ENCODE data around the gene UBA1.

The UBA1 gene

DNA sequence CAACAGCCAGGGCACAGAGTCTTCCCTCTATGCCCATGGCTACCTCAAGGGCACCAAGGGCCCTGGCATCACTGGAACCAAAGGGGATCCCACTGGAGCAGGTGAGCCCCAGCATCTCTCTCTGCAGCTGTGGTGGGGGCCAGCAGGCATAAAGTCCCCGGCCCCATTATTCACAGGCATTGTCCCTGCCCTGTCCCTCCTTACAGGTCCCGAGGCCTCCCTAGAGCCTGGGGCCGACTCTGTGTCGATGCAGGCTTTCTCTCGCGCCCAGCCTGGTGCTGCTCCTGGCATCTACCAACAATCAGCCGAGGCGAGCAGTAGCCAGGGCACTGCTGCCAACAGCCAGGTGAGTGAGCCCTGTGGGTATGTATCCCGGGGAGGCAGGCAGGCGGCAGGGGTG lies 12.3 kb upstream of the UBA1 start:
- Histone ChIP-seq H3K4me3 (ENCODE audit: low read depth in 1 of 2, low read length in 2 of 2) (no peak overlapping the region), H3K27me3 (ENCODE audit: control insufficient read depth in 1 of 2, insufficient read depth in 2 of 2, low read length in 2 of 2) (peaks cover 0 to 17% of the 10 kb centered on the region in 2 donors), H3K36me3 (ENCODE audit: insufficient read depth, low read length) (peaks cover 50% of the 10 kb centered on the region)

GRCh38 chrX:47182106-47182700 lies 11.4 kb upstream of the UBA1 start:
- H3K4me3 ChIP-seq (ENCODE audit: low read depth in 1 of 2, low read length in 2 of 2): no peak overlapping the region
- peaks cover 0 to 21% of the 10 kb centered on the region in 2 donors for H3K27me3 ChIP-seq (ENCODE audit: control insufficient read depth in 1 of 2, insufficient read depth in 2 of 2, low read length in 2 of 2)
- no peaks in the 10 kb centered on the region for H3K4me1 ChIP-seq (ENCODE audit: insufficient read depth, low read length)
- H3K9me3 ChIP-seq (ENCODE audit: low read length): no peaks in the 10 kb centered on the region
- H3K9ac ChIP-seq (ENCODE audit: low read length): no peak overlapping the region
- H3K27ac ChIP-seq (ENCODE audit: low read depth, low read length): no peak overlapping the region
- peaks cover 41% of the 10 kb centered on the region for H3K36me3 ChIP-seq (ENCODE audit: insufficient read depth, low read length)

More for the DNA sequence above, 12.3 kb upstream of the UBA1 start:
- Histone ChIP-seq H3K9me3 (ENCODE audit: low read length) (no peaks in the 10 kb centered on the region), H3K4me1 (ENCODE audit: insufficient read depth, low read length) (no peaks in the 10 kb centered on the region), H3K27ac (ENCODE audit: low read depth, low read length) (no peak overlapping the region), H3K9ac (ENCODE audit: low read length) (no peak overlapping the region)

DNA sequence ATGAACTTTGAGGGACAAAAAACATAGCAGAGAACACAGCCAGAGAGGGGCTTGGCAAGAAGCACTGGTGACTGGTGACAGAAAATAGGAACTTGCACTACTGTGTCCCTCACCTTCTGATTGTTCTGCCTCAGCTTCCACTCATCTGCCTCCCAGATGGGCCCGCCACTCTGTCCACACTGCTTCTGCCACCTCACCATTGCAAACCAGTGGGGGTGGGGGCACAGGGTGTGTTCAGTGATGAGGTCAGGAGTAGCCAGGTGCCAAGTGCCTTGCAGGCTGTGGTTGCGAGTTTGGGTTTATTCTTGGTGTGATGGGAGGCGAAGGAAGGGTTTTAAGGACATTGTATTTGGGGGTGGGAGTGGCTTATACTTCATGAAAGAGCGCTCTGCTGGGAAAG lies 9.1 kb upstream of the UBA1 start:
- H3K36me3 ChIP-seq (ENCODE audit: insufficient read depth, low read length): peaks cover 27% of the 10 kb centered on the region
- H3K4me3 ChIP-seq (ENCODE audit: low read depth in 1 of 2, low read length in 2 of 2): no peak overlapping the region
- H3K27me3 ChIP-seq (ENCODE audit: control insufficient read depth in 1 of 2, insufficient read depth in 2 of 2, low read length in 2 of 2): peaks cover 0 to 19% of the 10 kb centered on the region in 2 donors
- H3K27ac ChIP-seq (ENCODE audit: low read depth, low read length): no peak overlapping the region
- no peak overlapping the region for H3K9ac ChIP-seq (ENCODE audit: low read length)
- H3K4me1 ChIP-seq (ENCODE audit: insufficient read depth, low read length): no peaks in the 10 kb centered on the region
- no peaks in the 10 kb centered on the region for H3K9me3 ChIP-seq (ENCODE audit: low read length)

DNA sequence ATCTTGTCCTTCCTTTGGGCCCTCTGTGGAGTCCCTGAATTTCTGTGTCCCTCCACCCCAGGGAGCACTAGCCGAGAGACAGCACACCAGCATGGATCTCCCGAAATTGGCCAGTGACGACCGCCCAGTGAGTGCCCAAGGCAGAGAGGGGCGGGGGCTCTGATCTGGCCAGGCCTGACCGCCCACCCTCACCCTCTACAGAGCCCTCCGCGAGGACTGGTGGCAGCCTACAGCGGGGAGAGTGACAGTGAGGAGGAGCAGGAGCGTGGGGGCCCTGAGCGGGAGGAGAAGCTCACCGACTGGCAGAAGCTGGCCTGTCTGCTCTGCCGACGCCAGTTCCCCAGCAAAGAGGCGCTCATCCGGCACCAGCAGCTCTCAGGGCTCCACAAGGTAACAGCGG lies 8.4 kb upstream of the UBA1 start:
- Histone ChIP-seq H3K36me3 (ENCODE audit: insufficient read depth, low read length) (peaks cover 23% of the 10 kb centered on the region), H3K9me3 (ENCODE audit: low read length) (no peaks in the 10 kb centered on the region), H3K4me3 (ENCODE audit: low read depth in 1 of 2, low read length in 2 of 2) (no peak overlapping the region), H3K27ac (ENCODE audit: low read depth, low read length) (no peak overlapping the region), H3K4me1 (ENCODE audit: insufficient read depth, low read length) (no peaks in the 10 kb centered on the region), H3K9ac (ENCODE audit: low read length) (no peak overlapping the region), H3K27me3 (ENCODE audit: control insufficient read depth in 1 of 2, insufficient read depth in 2 of 2, low read length in 2 of 2) (peaks cover 0 to 27% of the 10 kb centered on the region in 2 donors)

- Histone ChIP-seq H3K9ac (ENCODE audit: low read length) (no peak overlapping the region), H3K4me3 (ENCODE audit: low read depth in 1 of 2, low read length in 2 of 2) (no peak overlapping the region), H3K36me3 (ENCODE audit: insufficient read depth, low read length) (peaks cover 22% of the 10 kb centered on the region), H3K27me3 (ENCODE audit: control insufficient read depth in 1 of 2, insufficient read depth in 2 of 2, low read length in 2 of 2) (peaks cover 0 to 35% of the 10 kb centered on the region in 2 donors), H3K4me1 (ENCODE audit: insufficient read depth, low read length) (no peaks in the 10 kb centered on the region), H3K9me3 (ENCODE audit: low read length) (no peaks in the 10 kb centered on the region), H3K27ac (ENCODE audit: low read depth, low read length) (no peak overlapping the region)
Measured at GRCh38 chrX:47186096-47186740, 7.4 kb upstream of the UBA1 start.

DNA sequence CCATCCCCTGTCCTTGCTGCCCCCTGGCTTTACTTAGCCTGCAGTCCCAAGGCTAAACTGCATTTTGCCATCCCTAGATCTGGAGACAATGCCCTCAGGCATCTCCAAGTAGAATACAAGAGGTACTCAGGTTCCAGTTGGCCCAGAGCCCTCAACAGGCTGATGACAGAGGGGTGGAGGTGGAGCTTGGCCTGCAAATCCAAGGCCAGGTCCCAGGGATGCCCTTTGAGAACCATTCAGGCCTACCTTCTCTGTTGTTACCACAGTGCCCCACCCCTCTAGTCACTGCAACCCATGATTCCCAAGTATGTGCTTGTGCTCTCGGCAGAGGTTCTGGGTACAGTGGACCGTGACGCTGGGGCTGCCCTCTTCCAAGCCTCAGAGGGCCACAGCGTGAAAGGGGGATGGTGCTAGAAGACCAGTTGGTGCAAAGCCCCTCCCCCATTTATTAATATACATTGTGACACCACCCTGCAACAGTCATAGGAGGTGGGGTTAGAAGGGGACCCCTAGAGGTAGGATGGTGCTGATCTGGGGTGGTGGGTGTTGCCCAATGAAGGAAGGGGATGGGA lies 6.4 kb upstream of the UBA1 start:
- no peaks in the 10 kb centered on the region for H3K4me1 ChIP-seq (ENCODE audit: insufficient read depth, low read length)
- peaks cover 0 to 28% of the 10 kb centered on the region in 2 donors for H3K27me3 ChIP-seq (ENCODE audit: control insufficient read depth in 1 of 2, insufficient read depth in 2 of 2, low read length in 2 of 2)
- no peak overlapping the region for H3K27ac ChIP-seq (ENCODE audit: low read depth, low read length)
- H3K9ac ChIP-seq (ENCODE audit: low read length): no peak overlapping the region
- H3K9me3 ChIP-seq (ENCODE audit: low read length): no peaks in the 10 kb centered on the region
- no peak overlapping the region for H3K4me3 ChIP-seq (ENCODE audit: low read depth in 1 of 2, low read length in 2 of 2)
- H3K36me3 ChIP-seq (ENCODE audit: insufficient read depth, low read length): peaks cover 12% of the 10 kb centered on the region

DNA sequence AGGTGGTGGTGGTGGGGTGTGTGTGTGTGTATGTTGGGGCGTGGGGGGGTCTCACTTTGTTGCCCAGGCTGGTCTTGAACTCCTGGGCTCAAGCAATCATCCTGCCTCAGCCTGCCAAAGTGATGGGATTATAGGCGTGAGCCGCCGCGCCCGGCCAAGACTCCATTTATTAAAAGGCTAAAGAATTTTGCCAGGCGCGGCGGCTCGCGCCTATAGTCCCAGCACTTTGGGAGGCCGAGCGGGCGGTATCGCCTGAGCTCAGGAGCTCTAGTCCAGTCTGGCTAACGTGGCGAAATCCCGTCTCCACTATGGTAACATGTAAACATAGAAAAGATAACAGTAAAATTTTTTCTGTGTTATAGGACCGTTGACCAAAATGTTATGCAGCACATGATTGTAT lies 3.7 kb upstream of the UBA1 start:
- Histone ChIP-seq H3K27ac (ENCODE audit: low read depth, low read length) (no peak overlapping the region), H3K4me1 (ENCODE audit: insufficient read depth, low read length) (peaks cover 7% of the 10 kb centered on the region), H3K4me3 (ENCODE audit: low read depth in 1 of 2, low read length in 2 of 2) (no peak overlapping the region), H3K27me3 (ENCODE audit: control insufficient read depth in 1 of 2, insufficient read depth in 2 of 2, low read length in 2 of 2) (peaks cover 0 to 25% of the 10 kb centered on the region in 2 donors), H3K36me3 (ENCODE audit: insufficient read depth, low read length) (peaks cover 3% of the 10 kb centered on the region), H3K9me3 (ENCODE audit: low read length) (no peaks in the 10 kb centered on the region), H3K9ac (ENCODE audit: low read length) (no peak overlapping the region)

DNA sequence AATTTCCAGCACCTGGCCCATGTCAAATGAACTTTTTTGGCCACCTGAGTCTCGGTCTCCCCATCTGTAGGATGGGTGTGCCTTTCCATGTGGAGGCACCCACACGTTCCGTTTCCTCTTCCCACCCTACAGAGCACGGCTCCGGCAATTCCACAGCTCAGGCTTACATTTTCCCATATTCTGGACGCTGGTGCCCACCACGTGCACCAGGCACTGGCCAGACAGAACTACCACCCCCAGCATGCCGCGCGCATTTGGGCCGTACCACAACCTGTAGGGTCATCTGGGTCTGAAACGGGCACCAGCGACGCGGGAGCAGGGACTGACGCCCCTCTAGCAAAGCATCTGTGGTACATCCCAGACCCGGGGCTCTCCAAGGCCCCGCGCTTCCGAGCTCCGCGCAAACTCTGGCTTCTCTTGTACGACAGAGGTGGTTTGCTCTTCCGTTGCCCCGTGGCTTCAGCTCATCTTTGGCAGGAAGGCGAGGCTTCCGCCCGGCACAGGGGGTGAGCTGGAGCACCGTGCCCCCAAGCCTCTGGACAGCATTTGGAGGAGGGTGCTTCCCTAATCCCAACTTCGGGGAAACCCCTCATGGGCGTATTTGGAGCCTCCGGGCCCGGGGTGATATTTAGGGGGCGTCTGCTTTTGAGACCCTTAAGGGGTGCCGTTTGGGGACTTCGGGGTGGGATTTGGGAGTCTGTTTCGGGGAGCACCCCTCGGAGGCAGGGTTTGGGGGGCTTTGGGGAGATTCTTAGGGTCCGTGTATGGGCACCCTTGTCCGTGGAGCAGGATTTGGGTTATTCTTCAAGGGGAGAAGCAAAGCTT lies 3.0 kb upstream of the UBA1 start:
- Histone ChIP-seq H3K36me3 (ENCODE audit: insufficient read depth, low read length) (peaks cover 2% of the 10 kb centered on the region), H3K27me3 (ENCODE audit: control insufficient read depth in 1 of 2, insufficient read depth in 2 of 2, low read length in 2 of 2) (peaks cover 0 to 25% of the 10 kb centered on the region in 2 donors), H3K9me3 (ENCODE audit: low read length) (no peaks in the 10 kb centered on the region), H3K4me1 (ENCODE audit: insufficient read depth, low read length) (peaks cover 14% of the 10 kb centered on the region), H3K4me3 (ENCODE audit: low read depth in 1 of 2, low read length in 2 of 2) (peak overlapping the region; percentile 11 to 72), H3K9ac (ENCODE audit: low read length) (peak overlapping the region; percentile 57), H3K27ac (ENCODE audit: low read depth, low read length) (peak overlapping the region; percentile 54)

- no peak overlapping the region for H3K27ac ChIP-seq (ENCODE audit: low read depth, low read length)
- peaks cover 0 to 25% of the 10 kb centered on the region in 2 donors for H3K27me3 ChIP-seq (ENCODE audit: control insufficient read depth in 1 of 2, insufficient read depth in 2 of 2, low read length in 2 of 2)
- no peaks in the 10 kb centered on the region for H3K36me3 ChIP-seq (ENCODE audit: insufficient read depth, low read length)
- H3K9me3 ChIP-seq (ENCODE audit: low read length): no peaks in the 10 kb centered on the region
- peaks cover 21% of the 10 kb centered on the region for H3K4me1 ChIP-seq (ENCODE audit: insufficient read depth, low read length)
- peak overlapping the region; percentile 57 for H3K9ac ChIP-seq (ENCODE audit: low read length)
- peak overlapping the region; percentile 11 to 72 for H3K4me3 ChIP-seq (ENCODE audit: low read depth in 1 of 2, low read length in 2 of 2)
Measured at GRCh38 chrX:47191331-47191730, 2.3 kb upstream of the UBA1 start.

GRCh38 chrX:47191806-47192401 lies 1.7 kb upstream of the UBA1 start:
- H3K9ac ChIP-seq (ENCODE audit: low read length): no peak overlapping the region
- no peaks in the 10 kb centered on the region for H3K36me3 ChIP-seq (ENCODE audit: insufficient read depth, low read length)
- peak overlapping the region in 1 of 2 donors; percentile 72 for H3K4me3 ChIP-seq (ENCODE audit: low read depth in 1 of 2, low read length in 2 of 2)
- H3K9me3 ChIP-seq (ENCODE audit: low read length): no peaks in the 10 kb centered on the region
- H3K4me1 ChIP-seq (ENCODE audit: insufficient read depth, low read length): peaks cover 27% of the 10 kb centered on the region
- peaks cover 0 to 24% of the 10 kb centered on the region in 2 donors for H3K27me3 ChIP-seq (ENCODE audit: control insufficient read depth in 1 of 2, insufficient read depth in 2 of 2, low read length in 2 of 2)
- H3K27ac ChIP-seq (ENCODE audit: low read depth, low read length): no peak overlapping the region
